ENCODE results near the gene SERINC3.

Gene SERINC3

DNA sequence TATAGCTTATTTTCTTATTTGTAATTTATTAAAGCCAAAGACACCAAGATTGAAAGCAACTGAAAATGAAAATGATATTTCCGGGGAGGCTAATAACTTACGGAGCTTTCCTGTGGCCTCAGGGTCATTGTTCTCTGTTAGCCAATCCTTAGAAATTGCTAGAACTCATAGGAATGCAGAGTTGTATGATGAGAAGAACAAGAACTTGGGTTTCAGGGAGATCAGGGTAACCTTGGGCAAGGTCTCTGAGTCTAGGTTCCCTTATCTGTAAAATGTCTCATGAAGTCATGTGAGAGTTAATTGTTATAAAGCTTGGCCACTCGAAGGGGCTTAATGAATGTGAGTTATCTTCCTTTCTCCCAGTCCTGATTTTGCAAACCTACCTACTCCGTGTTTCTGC lies 20.1 kb upstream of the SERINC3 start:
- H3K27me3 Mint-ChIP-seq (ENCODE audit: low read depth), result no peaks in the 10 kb centered on the region
- H3K36me3 Mint-ChIP-seq (ENCODE audit: low read depth), result no peaks in the 10 kb centered on the region
- TF ChIP-seq, protein P1, sequence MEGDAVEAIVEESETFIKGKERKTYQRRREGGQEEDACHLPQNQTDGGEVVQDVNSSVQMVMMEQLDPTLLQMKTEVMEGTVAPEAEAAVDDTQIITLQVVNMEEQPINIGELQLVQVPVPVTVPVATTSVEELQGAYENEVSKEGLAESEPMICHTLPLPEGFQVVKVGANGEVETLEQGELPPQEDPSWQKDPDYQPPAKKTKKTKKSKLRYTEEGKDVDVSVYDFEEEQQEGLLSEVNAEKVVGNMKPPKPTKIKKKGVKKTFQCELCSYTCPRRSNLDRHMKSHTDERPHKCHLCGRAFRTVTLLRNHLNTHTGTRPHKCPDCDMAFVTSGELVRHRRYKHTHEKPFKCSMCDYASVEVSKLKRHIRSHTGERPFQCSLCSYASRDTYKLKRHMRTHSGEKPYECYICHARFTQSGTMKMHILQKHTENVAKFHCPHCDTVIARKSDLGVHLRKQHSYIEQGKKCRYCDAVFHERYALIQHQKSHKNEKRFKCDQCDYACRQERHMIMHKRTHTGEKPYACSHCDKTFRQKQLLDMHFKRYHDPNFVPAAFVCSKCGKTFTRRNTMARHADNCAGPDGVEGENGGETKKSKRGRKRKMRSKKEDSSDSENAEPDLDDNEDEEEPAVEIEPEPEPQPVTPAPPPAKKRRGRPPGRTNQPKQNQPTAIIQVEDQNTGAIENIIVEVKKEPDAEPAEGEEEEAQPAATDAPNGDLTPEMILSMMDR (IDR thresholded peaks at IDR 0.05; ENCODE audit: unreplicated experiment in 3 of 3), result no peak
- H3K4me1 Mint-ChIP-seq, result peaks cover 17% of the 10 kb centered on the region
- peak overlapping the region in 2 of 3 experiments; percentile 51 to 59 for H3K27ac Mint-ChIP-seq
- no peaks in the 10 kb centered on the region for H3K9me3 Mint-ChIP-seq
- H3K4me3 Mint-ChIP-seq, result no peak overlapping the region

DNA sequence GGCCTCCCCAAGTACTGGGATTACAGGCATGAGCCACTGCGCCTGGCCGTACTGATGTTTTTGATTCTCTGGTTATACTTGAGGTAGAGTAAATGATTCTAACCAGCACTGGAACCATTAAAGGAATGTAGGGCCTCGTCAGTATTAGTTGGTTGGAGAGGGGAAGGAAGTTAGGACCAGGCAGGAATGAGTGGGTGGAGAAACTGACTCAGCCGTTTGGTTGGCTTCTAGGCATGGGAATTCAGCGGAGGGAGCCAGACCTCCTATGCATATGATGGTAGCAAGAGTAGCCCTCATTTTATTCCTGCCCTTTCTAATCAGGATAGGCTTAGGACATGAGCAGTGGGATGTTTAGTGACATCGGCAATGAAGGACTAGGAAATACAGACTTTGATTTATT lies 19.0 kb upstream of the SERINC3 start:
- Mint-ChIP-seq H3K36me3 (ENCODE audit: low read depth) (no peaks in the 10 kb centered on the region), H3K9me3 (no peaks in the 10 kb centered on the region), H3K27ac (peak overlapping the region; percentile 22 to 51 (median 45)), H3K4me1 (peaks cover 15% of the 10 kb centered on the region), H3K4me3 (no peak overlapping the region), H3K27me3 (ENCODE audit: low read depth) (no peaks in the 10 kb centered on the region)
- TF ChIP-seq, protein P1 (IDR thresholded peaks at IDR 0.05; ENCODE audit: unreplicated experiment in 3 of 3), result no peak

DNA sequence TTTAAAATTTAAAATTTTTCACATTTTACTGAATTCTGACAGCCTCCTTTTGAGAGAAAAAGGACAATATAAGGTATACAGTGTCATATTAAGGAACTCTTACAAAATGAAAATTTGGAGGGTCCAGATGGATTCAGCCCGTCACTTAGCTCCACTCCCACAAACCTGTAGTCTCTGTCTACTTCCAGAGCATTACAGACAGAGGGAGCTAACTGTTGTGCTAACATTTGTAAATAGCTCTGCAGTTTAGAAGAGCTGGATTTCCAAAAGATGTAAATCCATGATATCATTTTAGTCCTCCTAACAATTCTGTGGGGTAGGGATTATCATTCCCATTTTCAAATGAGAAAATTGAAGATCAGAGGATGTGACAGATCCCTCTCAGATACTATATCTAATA lies 16.1 kb upstream of the SERINC3 start:
- H3K9me3 Mint-ChIP-seq, result no peaks in the 10 kb centered on the region
- H3K27me3 Mint-ChIP-seq (ENCODE audit: low read depth), result no peaks in the 10 kb centered on the region
- no peaks in the 10 kb centered on the region for H3K36me3 Mint-ChIP-seq (ENCODE audit: low read depth)
- no peak overlapping the region for H3K27ac Mint-ChIP-seq
- peaks cover 8% of the 10 kb centered on the region for H3K4me1 Mint-ChIP-seq
- TF ChIP-seq, protein P1 (IDR thresholded peaks at IDR 0.05; ENCODE audit: unreplicated experiment in 3 of 3), result peak in 2 of 3 experiments; percentile 7 to 33
- no peak overlapping the region for H3K4me3 Mint-ChIP-seq

DNA sequence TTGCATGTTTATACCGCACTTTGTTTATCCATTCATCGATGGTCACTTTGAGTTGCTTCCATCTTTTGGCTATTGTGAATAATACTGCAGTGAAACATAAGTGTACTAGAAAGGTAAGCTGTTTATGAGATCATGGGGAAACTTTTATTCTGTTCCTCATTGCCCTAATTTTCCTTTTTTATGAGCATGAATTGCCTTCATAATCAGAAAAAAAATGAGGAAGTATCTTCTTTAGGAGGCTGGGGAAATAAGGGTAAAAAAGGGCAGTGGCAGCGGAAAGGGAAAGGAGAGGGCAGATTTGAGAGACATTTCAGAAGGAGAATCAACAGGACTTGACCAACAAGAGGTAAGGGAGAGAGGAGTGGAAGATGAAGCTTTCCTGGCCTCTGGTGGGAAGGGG lies 14.3 kb upstream of the SERINC3 start:
- Mint-ChIP-seq H3K4me1 (no peaks in the 10 kb centered on the region), H3K27me3 (ENCODE audit: low read depth) (no peaks in the 10 kb centered on the region), H3K4me3 (peak overlapping the region in 1 of 3 experiments; percentile 24), H3K36me3 (ENCODE audit: low read depth) (no peaks in the 10 kb centered on the region), H3K9me3 (no peaks in the 10 kb centered on the region), H3K27ac (peak overlapping the region in 1 of 3 experiments; percentile 9)
- TF ChIP-seq, protein P1 (IDR thresholded peaks at IDR 0.05; ENCODE audit: unreplicated experiment in 3 of 3), result no peak

DNA sequence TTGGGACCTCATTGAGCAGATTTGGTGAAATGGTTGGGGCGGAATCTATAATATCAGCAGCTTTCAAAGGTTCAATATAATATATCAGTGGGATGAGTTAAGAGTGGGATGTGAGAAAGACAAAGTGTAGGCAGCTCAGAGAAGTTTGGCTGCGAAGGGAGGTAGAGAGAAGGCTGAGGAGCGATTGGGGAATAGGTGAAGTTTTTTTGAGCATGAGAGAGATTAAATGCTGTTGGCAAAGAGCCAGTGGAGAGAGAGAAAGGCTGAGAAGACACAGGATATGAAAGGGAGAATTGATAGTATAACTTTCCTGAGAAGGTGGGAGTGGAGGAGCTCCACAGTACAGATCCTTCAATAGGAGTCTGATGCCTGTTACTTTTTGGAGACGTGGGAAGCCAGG lies 12.1 kb upstream of the SERINC3 start:
- TF ChIP-seq, protein P1 (IDR thresholded peaks at IDR 0.05; ENCODE audit: unreplicated experiment in 3 of 3), result no peak
- Mint-ChIP-seq H3K9me3 (no peaks in the 10 kb centered on the region), H3K36me3 (ENCODE audit: low read depth) (no peaks in the 10 kb centered on the region), H3K4me3 (no peak overlapping the region), H3K4me1 (no peaks in the 10 kb centered on the region), H3K27ac (no peak overlapping the region), H3K27me3 (ENCODE audit: low read depth) (no peaks in the 10 kb centered on the region)

DNA sequence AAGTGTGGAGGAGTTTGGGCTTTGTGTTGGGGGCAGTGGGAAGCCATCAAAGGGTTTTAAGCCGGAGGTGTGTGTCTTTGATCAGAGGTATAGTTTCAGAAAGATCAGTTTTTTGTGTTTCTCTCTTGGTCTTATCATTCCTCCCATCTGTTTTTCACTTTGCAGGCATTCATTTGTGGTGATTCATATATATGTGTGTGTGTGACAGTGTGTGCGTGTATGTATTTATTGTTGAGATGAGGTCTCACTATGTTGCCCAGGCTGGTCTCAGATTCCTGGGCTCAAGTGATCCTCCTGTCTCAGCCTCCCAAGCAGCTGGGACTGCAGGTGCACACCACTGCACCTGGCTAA lies 11.1 kb upstream of the SERINC3 start:
- no peaks in the 10 kb centered on the region for H3K9me3 Mint-ChIP-seq
- H3K36me3 Mint-ChIP-seq (ENCODE audit: low read depth), result no peaks in the 10 kb centered on the region
- H3K4me1 Mint-ChIP-seq, result no peaks in the 10 kb centered on the region

More for the DNA sequence above, 11.1 kb upstream of the SERINC3 start:
- no peaks in the 10 kb centered on the region for H3K27me3 Mint-ChIP-seq (ENCODE audit: low read depth)
- H3K4me3 Mint-ChIP-seq, result no peak overlapping the region
- no peak overlapping the region for H3K27ac Mint-ChIP-seq
- TF ChIP-seq, protein P1 (IDR thresholded peaks at IDR 0.05; ENCODE audit: unreplicated experiment in 3 of 3), result no peak

Data from nephron (organoid).